Urinary bladder (tissue), 4 donors: ENCODE data around the gene ABHD14A. TPM values are rescaled to one million over a fixed set of nuclear protein-coding genes. Genes with fewer than 3 reads are reported as not detected.
"Not testable (repeated sequence)": the region's sequence is repeated elsewhere in the genome, so short reads cannot be mapped to it uniquely, and the experiment has no call there.

Experiments
- DNase-seq: peaks from one replicate; pipeline ENCODE4 v3.0.0-alpha.2; 2015; ENCODE audit errors: extremely low spot score
- H3K27ac ChIP-seq: one replicate; pipeline ENCODE4 v1.5.1; 2013; ENCODE audit warnings: low read depth, mild to moderate bottlenecking, moderate library complexity
- H3K36me3 ChIP-seq: one replicate; pipeline ENCODE4 v1.6.1; 2013; ENCODE audit warnings: mild to moderate bottlenecking, moderate library complexity; ENCODE audit not compliant: insufficient read depth
- H3K4me1 ChIP-seq: one replicate; pipeline ENCODE4 v1.6.1; 2013; ENCODE audit warnings: mild to moderate bottlenecking, moderate library complexity; ENCODE audit not compliant: insufficient read depth
- H3K4me3 ChIP-seq: one replicate; pipeline ENCODE4 v1.5.1; 2013; ENCODE audit warnings: low read depth, low read length
- WGBS: extraction: QIAGEN DNeasy Blood & Tissue Kit; methylation state at CpG from one replicate; pipeline ENCODE4 v1.1.7; 2013; 5-methylcytosine and 5-hydroxymethylcytosine counted together
- polyA plus RNA-seq: library from polyadenylated mRNA; stranded (reverse); fragments of 200-250 nt; gene quantifications from one replicate; pipeline ENCODE4 v1.2.3, GENCODE V29; 2013
- total RNA-seq: library from RNA; depleted of rRNA; stranded (reverse); fragments of >200 nt; gene quantifications from one replicate; pipeline ENCODE4 v1.2.3, GENCODE V29; 2014
- donor health status: healthy with polysubstance abuse.
- donor health status: healthy.

ABHD14A gene
- total RNA-seq (13.0 TPM), polyA plus RNA-seq (31.5 TPM)

DNA sequence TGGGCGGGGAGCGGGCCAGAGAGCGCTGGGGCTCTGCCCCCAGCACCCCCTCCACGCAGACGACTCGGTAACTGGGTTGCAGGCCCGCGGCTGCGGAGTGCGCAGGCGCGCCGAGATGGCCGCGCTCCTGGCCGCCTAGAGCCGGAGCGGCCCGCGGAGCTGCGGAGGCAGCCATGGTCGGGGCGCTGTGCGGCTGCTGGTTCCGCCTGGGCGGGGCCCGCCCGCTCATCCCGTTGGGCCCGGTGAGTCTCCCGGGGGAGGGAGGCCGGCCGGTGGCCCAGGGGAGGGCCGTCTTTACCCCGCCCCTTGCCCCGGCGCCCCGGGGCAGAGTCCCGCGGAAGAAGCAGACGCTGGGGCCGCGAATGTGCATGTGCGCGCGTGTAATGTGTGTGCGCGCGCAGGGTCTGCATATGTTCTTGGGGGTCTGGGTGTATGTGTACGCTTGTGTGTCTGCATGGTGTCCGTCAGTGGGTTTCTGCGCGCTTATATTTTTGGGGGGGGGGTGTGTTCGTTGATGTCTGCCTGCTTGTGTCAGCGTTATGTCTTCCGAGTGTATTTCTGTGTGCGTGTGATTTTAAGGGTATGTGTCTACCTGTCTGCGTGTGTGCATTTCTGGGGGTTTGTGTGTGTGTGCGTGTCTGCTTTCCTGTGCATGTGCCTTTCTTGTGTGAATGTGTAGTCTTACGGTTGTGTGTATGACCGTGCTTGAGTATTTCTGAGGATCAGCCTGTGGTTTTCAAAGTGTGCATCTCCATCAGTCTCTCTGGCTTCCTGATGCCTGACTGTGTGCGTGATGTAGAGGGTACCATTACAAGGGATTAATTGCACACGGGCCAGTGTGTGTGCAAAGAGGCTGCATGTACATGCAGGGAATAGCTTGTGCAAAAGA is at the start of gene ABHD14A:
Gene ABHD14A (plus strand): TSS at position 102 of the 889 bp plus-strand sequence. CDS start 72 bp downstream, at position 174.
- Histone ChIP-seq H3K4me3 (peak within 1 kb of the TSS; percentile 61), H3K36me3 (no peaks in the 10 kb centered on the region), H3K27ac (peak within 1 kb of the TSS; percentile 96), H3K4me1 (no peaks in the 10 kb centered on the region)
- DNase-seq = no peak
- WGBS = under 1% methylated on average over 63 of the region's 63 CpGs

DNA sequence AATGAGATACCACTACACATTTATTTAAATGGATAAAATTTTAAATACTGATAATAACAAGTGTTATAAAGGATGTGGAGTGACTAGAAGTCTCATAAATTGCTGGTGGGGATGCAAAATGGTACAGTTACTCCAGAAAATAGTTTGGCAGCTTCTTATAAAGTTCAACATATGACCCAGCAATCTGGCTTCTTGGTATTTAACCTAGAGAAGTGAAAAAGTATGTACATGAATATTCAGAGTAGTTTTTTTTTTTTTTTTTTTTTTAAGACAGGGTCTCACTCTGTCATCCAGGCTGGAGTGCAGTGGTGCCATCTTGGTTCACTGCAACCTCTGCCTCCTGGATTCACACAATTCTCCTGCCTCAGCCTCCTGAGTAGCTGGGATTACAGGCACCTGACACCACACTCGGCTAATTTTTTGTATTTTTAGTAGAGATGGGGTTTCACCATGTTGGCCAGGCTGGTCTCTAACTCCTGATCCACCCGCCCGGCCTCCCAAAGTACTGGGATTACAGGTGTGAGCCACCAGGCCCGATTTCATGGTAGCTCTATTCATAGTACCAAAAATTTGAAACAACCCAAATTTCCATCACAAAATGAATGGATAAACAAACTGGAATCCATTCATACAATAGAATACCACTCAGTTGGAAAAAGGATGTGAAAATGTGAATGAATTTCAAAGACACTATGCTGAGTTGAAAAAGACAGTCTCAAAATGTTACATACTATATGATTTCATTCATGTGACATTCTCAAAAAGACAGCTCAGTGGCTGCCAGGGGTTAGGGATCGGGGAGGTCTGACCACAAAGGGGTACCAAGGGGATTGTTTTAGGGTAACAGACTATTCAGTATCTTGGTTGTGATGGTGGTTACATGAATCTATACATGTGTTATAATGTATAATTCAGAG is 47.5 kb upstream of the ABHD14A start:
- H3K27ac ChIP-seq = no peak overlapping the region
- no peak for DNase-seq
- H3K36me3 ChIP-seq = no peaks in the 10 kb centered on the region
- H3K4me3 ChIP-seq = no peak overlapping the region
- no peaks in the 10 kb centered on the region for H3K4me1 ChIP-seq
- WGBS = 88% methylated on average over 5 of the region's 5 CpGs

- WGBS = 94% methylated on average over 7 of the region's 7 CpGs
- H3K27ac ChIP-seq = no peak overlapping the region
- H3K4me1 ChIP-seq = no peaks in the 10 kb centered on the region
- DNase-seq = no peak
- no peak overlapping the region for H3K4me3 ChIP-seq
- H3K36me3 ChIP-seq = no peaks in the 10 kb centered on the region
Observed at GRCh38 chr3:51928438-51928837, 46.4 kb upstream of the ABHD14A start.

DNA sequence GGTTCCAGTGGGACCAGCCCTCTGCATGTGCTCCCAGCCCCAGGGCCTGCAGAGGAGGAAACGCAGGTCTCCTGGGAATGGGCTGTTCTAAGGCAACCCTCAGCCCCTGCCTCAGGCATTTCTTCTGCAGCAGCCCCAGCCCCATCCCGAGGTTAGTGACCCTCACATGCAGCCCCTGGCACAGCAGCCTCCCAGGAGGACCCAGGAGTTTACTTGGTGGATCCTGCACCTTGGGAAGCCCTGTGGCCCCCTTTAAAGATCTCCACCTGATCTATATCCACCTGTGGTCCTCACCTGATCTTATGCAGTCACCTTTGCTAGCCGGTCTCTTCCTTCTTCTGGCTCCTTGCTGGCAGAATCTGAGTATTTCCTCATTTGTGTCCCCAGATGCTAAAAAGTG is 45.9 kb upstream of the ABHD14A start:
- not testable (repeated sequence) for H3K36me3 ChIP-seq, H3K27ac ChIP-seq, DNase-seq, H3K4me1 ChIP-seq, H3K4me3 ChIP-seq
- WGBS = 84% methylated on average over 3 of the region's 3 CpGs

DNA sequence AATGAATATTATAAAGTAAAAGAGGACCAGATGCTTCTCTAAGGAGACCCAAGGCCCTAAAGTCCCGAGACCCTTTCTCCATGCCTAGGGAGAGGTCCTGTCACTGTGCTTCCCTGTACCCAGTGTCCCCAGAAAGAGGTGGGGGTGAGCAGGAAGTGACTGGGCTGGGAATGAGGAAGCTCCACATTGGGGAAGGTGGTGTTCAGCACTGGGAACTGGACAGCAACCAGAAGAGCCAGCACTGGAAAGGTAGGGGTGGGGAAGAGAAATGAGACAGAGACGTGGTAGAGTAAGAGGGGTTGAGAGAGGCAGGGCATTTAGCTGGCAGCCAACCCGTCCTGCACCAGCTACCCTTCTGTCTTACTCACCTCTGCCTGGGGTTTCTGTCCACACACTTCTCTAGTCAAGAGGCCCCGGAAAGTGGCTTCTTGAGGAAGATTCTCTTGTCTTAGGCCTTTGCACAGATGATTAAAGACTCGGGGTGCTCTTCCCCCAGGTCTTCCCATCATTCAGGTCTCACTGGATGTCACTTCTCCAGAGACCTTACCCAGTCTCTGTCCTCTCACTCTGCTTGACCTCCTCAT is 45.4 kb upstream of the ABHD14A start:
- Histone ChIP-seq H3K4me3 (no peak overlapping the region), H3K27ac (no peak overlapping the region), H3K4me1 (no peaks in the 10 kb centered on the region), H3K36me3 (no peaks in the 10 kb centered on the region)
- no peak for DNase-seq
- 72% methylated on average over 5 of the region's 5 CpGs for WGBS

- 95% methylated on average over 1 of the region's 1 CpG for WGBS
- H3K36me3 ChIP-seq = no peaks in the 10 kb centered on the region
- no peak overlapping the region for H3K27ac ChIP-seq
- no peak for DNase-seq
- H3K4me3 ChIP-seq = no peak overlapping the region
- no peaks in the 10 kb centered on the region for H3K4me1 ChIP-seq
Observed at GRCh38 chr3:51930439-51930838, 44.4 kb upstream of the ABHD14A start.

DNA sequence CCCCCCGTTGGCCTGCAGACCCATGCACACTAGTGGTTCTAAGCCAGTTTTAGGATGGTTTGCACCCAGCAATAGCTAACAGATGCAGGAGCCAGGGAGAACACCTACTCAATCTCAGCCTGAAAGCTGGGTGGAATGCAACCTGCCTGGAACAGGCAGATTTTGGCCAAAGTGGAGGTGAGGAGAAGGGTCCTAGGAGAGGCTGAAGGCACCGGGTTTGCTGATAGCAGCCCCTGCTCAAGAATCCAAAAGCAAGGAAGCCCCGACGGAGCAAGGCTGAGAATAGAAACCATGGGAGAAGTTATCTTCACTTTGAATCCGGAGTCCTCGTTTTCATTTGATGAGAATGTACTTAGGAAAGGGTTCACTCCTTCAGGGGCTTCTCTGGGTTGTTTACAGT is 43.1 kb upstream of the ABHD14A start:
- no peaks in the 10 kb centered on the region for H3K36me3 ChIP-seq
- DNase-seq = no peak
- no peak overlapping the region for H3K4me3 ChIP-seq
- whole genome bisulfite sequencing = 92% methylated on average over 6 of the region's 6 CpGs
- no peak overlapping the region for H3K27ac ChIP-seq
- no peaks in the 10 kb centered on the region for H3K4me1 ChIP-seq

DNA sequence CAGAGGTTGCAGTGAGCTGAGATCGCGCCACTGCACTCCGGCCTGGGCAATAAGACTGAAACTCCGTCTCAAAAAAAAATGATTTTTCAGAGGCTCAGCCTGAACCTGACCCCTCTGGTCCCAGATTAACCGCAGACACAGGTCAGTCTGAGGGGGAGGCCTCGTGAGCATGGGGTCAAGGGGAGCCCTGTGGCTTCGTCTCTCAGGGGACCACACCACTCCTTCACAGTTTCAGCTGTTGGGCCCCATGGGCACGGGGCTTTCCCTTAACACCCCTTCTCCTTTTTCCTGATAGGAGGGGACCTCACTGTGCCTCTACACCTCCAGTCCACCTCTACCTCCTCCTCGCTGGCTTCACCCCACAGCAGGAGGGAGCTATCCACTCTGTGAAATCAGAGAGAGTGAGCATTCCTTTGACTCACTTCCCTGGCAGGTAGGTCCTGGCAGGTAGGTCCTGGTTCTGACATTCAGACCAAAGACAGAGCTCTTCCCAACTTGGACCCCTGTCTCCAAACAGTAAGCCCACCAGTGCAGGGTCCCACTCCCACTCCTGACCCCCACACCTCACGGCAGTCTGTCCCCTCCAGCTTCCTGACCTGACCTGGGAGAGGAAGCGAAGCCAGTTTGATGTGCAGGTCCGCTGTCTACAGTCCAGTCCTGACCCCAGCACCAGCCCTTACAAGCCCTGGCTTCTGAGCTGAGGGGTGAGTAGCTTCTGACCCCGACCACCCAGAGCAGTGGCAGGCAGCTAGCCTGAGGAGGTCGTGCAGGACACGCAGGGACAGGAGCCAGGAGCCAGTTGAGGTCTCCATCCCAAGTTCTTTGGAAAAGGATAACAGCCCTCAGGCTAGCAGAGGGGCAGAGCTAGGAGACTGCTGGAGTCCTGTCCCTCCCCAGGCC is 42.1 kb upstream of the ABHD14A start:
- no peak overlapping the region for H3K27ac ChIP-seq
- H3K4me1 ChIP-seq = no peaks in the 10 kb centered on the region
- no peak overlapping the region for H3K4me3 ChIP-seq
- no peak for DNase-seq
- H3K36me3 ChIP-seq = no peaks in the 10 kb centered on the region
- 91% methylated on average over 15 of the region's 15 CpGs for WGBS

DNA sequence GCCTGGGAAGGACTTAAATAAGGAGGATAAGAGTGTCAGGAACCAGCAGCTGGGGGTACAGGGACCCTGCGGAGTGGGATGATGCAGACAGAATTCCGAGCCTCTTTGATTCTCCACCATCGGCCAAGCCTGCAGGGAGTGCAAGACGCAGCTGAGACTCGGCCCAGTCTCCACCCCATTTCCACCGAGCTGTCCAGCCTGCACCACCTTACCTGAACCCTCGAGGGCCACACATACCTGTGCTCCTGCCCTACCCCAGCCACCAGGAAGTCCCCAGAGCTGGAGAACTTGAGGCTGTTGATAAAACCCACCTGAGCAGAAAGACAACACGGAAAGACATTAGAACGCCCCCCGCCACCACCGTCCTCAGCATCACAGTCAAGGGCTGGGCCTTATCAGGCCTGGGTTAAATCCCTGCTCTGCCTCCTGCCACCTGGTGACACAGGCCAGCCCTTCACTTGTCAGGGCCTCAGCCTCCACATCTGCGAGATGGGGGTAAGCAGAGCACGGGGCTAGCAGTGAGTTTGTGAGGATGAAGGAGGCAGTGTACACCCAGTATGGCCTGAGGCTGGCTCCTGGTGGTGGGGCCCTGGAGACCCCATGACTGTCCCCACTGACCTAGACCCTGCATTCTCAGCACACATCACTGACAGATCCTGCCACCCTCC is 41.3 kb upstream of the ABHD14A start:
- H3K36me3 ChIP-seq = no peaks in the 10 kb centered on the region

GRCh38 chr3:51934139-51934850 is 40.6 kb upstream of the ABHD14A start:
- DNase-seq = no peak

More for the DNA sequence above, 41.3 kb upstream of the ABHD14A start:
- no peak for DNase-seq
- no peaks in the 10 kb centered on the region for H3K4me1 ChIP-seq
- 91% methylated on average over 13 of the region's 13 CpGs for WGBS
- no peak overlapping the region for H3K27ac ChIP-seq
- no peak overlapping the region for H3K4me3 ChIP-seq

GRCh38 chr3:51934991-51935885 is 39.6 kb upstream of the ABHD14A start:
- 93% methylated on average over 28 of the region's 28 CpGs for WGBS
- no peak overlapping the region for H3K4me3 ChIP-seq
- H3K4me1 ChIP-seq = no peaks in the 10 kb centered on the region
- H3K36me3 ChIP-seq = no peaks in the 10 kb centered on the region
- no peak overlapping the region for H3K27ac ChIP-seq
- DNase-seq = no peak

More at GRCh38 chr3:51934139-51934850, 40.6 kb upstream of the ABHD14A start:
- Histone ChIP-seq H3K4me3 (no peak overlapping the region), H3K36me3 (no peaks in the 10 kb centered on the region), H3K27ac (no peak overlapping the region), H3K4me1 (no peaks in the 10 kb centered on the region)
- WGBS = 94% methylated on average over 11 of the region's 11 CpGs
